Mesenchymal stem cell (in vitro differentiated cells and primary cell): ENCODE data around the gene ITGAL.

Experiments
- DNase-seq: peaks from one replicate; pipeline ENCODE4 v3.0.0-alpha.2; 2013
- H2AFZ ChIP-seq: one replicate; pipeline ENCODE4 v1.6.1; 2013; ENCODE audit warnings: low read depth, mild to moderate bottlenecking, control low read depth, inconsistent platforms, low read length, moderate library complexity
- H2AK5ac ChIP-seq: 2 replicates; pipeline ENCODE4 v1.6.1; 2013; ENCODE audit warnings: low read length, moderate library complexity, mild to moderate bottlenecking, inconsistent platforms; ENCODE audit not compliant: severe bottlenecking
- H2BK120ac ChIP-seq: one replicate; pipeline ENCODE4 v1.6.1; 2013; ENCODE audit warnings: low read depth, mild to moderate bottlenecking, inconsistent platforms, low read length, moderate library complexity
- H2BK12ac ChIP-seq, 2 experiments: one replicate each; pipeline ENCODE4 v1.6.1; 2013; ENCODE audit warnings: inconsistent platforms in 2 of 2, low read length in 2 of 2, mild to moderate bottlenecking in 2 of 2, moderate library complexity in 2 of 2, control low read depth in 1 of 2
- H2BK15ac ChIP-seq: one replicate; pipeline ENCODE4 v1.6.1; 2013; ENCODE audit warnings: mild to moderate bottlenecking, low read depth, inconsistent platforms; ENCODE audit not compliant: poor library complexity, severe bottlenecking
- H2BK5ac ChIP-seq: 2 replicates; pipeline ENCODE4 v1.6.1; 2013; ENCODE audit warnings: low read depth, mild to moderate bottlenecking, low read length, control low read depth, inconsistent platforms; ENCODE audit not compliant: poor library complexity, severe bottlenecking
- H3K14ac ChIP-seq, 2 experiments: one replicate each; pipeline ENCODE4 v1.6.1; 2013; ENCODE audit warnings: inconsistent platforms in 2 of 2, low read length in 2 of 2, control low read depth in 1 of 2, mild to moderate bottlenecking in 1 of 2, moderate library complexity in 1 of 2
- H3K18ac ChIP-seq, 2 experiments: one replicate each; pipeline ENCODE4 v1.6.1; 2013; ENCODE audit warnings: inconsistent platforms in 2 of 2, low read length in 2 of 2, control low read depth in 1 of 2, low read depth in 1 of 2, mild to moderate bottlenecking in 1 of 2
- H3K23ac ChIP-seq, 2 experiments: one replicate each; pipeline ENCODE4 v1.6.1; 2013; ENCODE audit warnings: inconsistent platforms in 2 of 2, low read length in 2 of 2, mild to moderate bottlenecking in 2 of 2, moderate library complexity in 2 of 2, control low read depth in 1 of 2
- H3K27ac ChIP-seq: 2 replicates; pipeline ENCODE4 v1.5.1; 2013; ENCODE audit warnings: mild to moderate bottlenecking, moderate library complexity, low read length, control low read depth, inconsistent platforms; ENCODE audit not compliant: poor library complexity, severe bottlenecking
- H3K27me3 ChIP-seq, 2 experiments: 2 replicates each; pipeline versions ENCODE4 v1.6.1 to v1.7.0; 2013; ENCODE audit warnings: low read length in 2 of 2, mild to moderate bottlenecking in 2 of 2, moderate library complexity in 2 of 2, control low read depth in 1 of 2, inconsistent platforms in 1 of 2; ENCODE audit not compliant: control insufficient read depth in 1 of 2, insufficient read depth in 1 of 2
- H3K36me3 ChIP-seq, 2 experiments: 2 replicates each; pipeline versions ENCODE4 v1.6.1 to v1.7.0; 2013; ENCODE audit warnings: low read length in 2 of 2, control low read depth in 1 of 2, inconsistent platforms in 1 of 2, low read depth in 1 of 2, mild to moderate bottlenecking in 1 of 2; ENCODE audit not compliant: insufficient read depth in 2 of 2, control insufficient read depth in 1 of 2
- H3K4ac ChIP-seq, 2 experiments: one replicate each; pipeline ENCODE4 v1.6.1; 2013; ENCODE audit warnings: inconsistent platforms in 2 of 2, low read length in 2 of 2, mild to moderate bottlenecking in 2 of 2, moderate library complexity in 2 of 2, control low read depth in 1 of 2, low read depth in 1 of 2
- H3K4me1 ChIP-seq: 2 replicates; pipeline ENCODE4 v1.6.1; 2013; ENCODE audit warnings: low read depth, low read length, control low read depth; ENCODE audit not compliant: control insufficient read depth, insufficient read depth
- H3K4me2 ChIP-seq: 2 replicates; pipeline ENCODE4 v1.6.1; 2013; ENCODE audit warnings: low read length, mild to moderate bottlenecking, inconsistent platforms; ENCODE audit not compliant: poor library complexity, severe bottlenecking
- H3K4me3 ChIP-seq, 2 experiments: 2 replicates each; pipeline versions ENCODE4 v1.5.1 to v1.7.0; 2013; ENCODE audit warnings: low read length in 2 of 2, mild to moderate bottlenecking in 2 of 2, control low read depth in 1 of 2, low read depth in 1 of 2; ENCODE audit not compliant: insufficient read depth in 1 of 2
- H3K79me1 ChIP-seq: replicated peaks from 2 replicates; pipeline ENCODE4 v1.6.1; 2013; ENCODE audit warnings: mild to moderate bottlenecking, control low read depth, low read length, inconsistent platforms; ENCODE audit not compliant: poor library complexity, severe bottlenecking
- H3K9ac ChIP-seq: 2 replicates; pipeline ENCODE4 v1.7.0; 2013; ENCODE audit warnings: mild to moderate bottlenecking, low read length, moderate library complexity
- H3K9me3 ChIP-seq: 2 replicates; pipeline ENCODE4 v1.7.0; 2013; ENCODE audit warnings: mild to moderate bottlenecking, low read length; ENCODE audit not compliant: control insufficient read depth
- H4K8ac ChIP-seq: one replicate; pipeline ENCODE4 v1.6.1; 2013; ENCODE audit warnings: inconsistent platforms, mild to moderate bottlenecking, low read length, moderate library complexity
- H4K91ac ChIP-seq: one replicate; pipeline ENCODE4 v1.6.1; 2013; ENCODE audit warnings: mild to moderate bottlenecking, low read length, inconsistent platforms
- WGBS: methylation state at CpG from one replicate; pipeline ENCODE4 v1.1.7; 2013; ENCODE audit warnings: mixed read lengths; 5-methylcytosine and 5-hydroxymethylcytosine counted together

Gene ITGAL

GRCh38 chr16:30481381-30481780 lies 8.8 kb downstream of the ITGAL start:
- no peak for DNase-seq
- Histone ChIP-seq H3K79me1 (no peaks in the 10 kb centered on the region), H2BK15ac (no peak overlapping the region), H2AFZ (no peak overlapping the region), H3K4ac (no peak overlapping the region), H3K18ac (no peak overlapping the region), H3K14ac (peak overlapping the region in 1 of 2 experiments; percentile 76), H3K4me2 (no peak overlapping the region), H3K9ac (no peak overlapping the region), H3K9me3 (no peaks in the 10 kb centered on the region), H2BK120ac (no peak overlapping the region), H4K8ac (no peak overlapping the region), H4K91ac (no peak overlapping the region), H3K36me3 (no peaks in the 10 kb centered on the region), H2AK5ac (no peak overlapping the region), H3K27ac (no peak overlapping the region), H3K23ac (no peak overlapping the region), H2BK12ac (no peak overlapping the region), H3K4me3 (no peak overlapping the region), H3K4me1 (no peaks in the 10 kb centered on the region), H2BK5ac (no peak overlapping the region), H3K27me3 (peaks cover 11 to 44% of the 10 kb centered on the region in 2 experiments)
- 89% methylated on average over 4 of the region's 5 CpGs for WGBS

- Histone ChIP-seq H2AFZ (no peak overlapping the region), H3K79me1 (no peaks in the 10 kb centered on the region), H4K91ac (no peak overlapping the region), H3K4ac (no peak overlapping the region), H3K4me3 (no peak overlapping the region), H4K8ac (no peak overlapping the region), H2BK5ac (no peak overlapping the region), H2BK120ac (no peak overlapping the region), H3K23ac (no peak overlapping the region), H2BK12ac (no peak overlapping the region), H3K18ac (no peak overlapping the region), H3K36me3 (no peaks in the 10 kb centered on the region), H3K4me1 (no peaks in the 10 kb centered on the region), H3K14ac (no peak overlapping the region), H3K9me3 (no peaks in the 10 kb centered on the region), H3K9ac (no peak overlapping the region), H3K27ac (no peak overlapping the region), H3K4me2 (no peak overlapping the region), H3K27me3 (peaks cover 11 to 41% of the 10 kb centered on the region in 2 experiments), H2AK5ac (no peak overlapping the region), H2BK15ac (no peak overlapping the region)
- WGBS: 96% methylated on average over 3 of the region's 3 CpGs
- no peak for DNase-seq
Measured at GRCh38 chr16:30482366-30482765, 9.8 kb downstream of the ITGAL start.

- Histone ChIP-seq H2AFZ (no peak overlapping the region), H3K23ac (no peak overlapping the region), H3K27ac (no peak overlapping the region), H2BK12ac (no peak overlapping the region), H3K27me3 (peaks cover 3 to 30% of the 10 kb centered on the region in 2 experiments), H4K91ac (no peak overlapping the region), H3K79me1 (no peaks in the 10 kb centered on the region), H2BK5ac (no peak overlapping the region), H3K14ac (no peak overlapping the region), H3K4me3 (no peak overlapping the region), H2BK15ac (no peak overlapping the region), H3K9me3 (no peaks in the 10 kb centered on the region), H2AK5ac (no peak overlapping the region), H3K4me1 (peaks cover 6% of the 10 kb centered on the region), H3K4ac (no peak overlapping the region), H4K8ac (no peak overlapping the region), H3K18ac (no peak overlapping the region), H3K9ac (no peak overlapping the region), H3K36me3 (no peaks in the 10 kb centered on the region), H3K4me2 (no peak overlapping the region), H2BK120ac (no peak overlapping the region)
- no peak for DNase-seq
Measured at GRCh38 chr16:30484887-30485286, 12.3 kb downstream of the ITGAL start.

DNA sequence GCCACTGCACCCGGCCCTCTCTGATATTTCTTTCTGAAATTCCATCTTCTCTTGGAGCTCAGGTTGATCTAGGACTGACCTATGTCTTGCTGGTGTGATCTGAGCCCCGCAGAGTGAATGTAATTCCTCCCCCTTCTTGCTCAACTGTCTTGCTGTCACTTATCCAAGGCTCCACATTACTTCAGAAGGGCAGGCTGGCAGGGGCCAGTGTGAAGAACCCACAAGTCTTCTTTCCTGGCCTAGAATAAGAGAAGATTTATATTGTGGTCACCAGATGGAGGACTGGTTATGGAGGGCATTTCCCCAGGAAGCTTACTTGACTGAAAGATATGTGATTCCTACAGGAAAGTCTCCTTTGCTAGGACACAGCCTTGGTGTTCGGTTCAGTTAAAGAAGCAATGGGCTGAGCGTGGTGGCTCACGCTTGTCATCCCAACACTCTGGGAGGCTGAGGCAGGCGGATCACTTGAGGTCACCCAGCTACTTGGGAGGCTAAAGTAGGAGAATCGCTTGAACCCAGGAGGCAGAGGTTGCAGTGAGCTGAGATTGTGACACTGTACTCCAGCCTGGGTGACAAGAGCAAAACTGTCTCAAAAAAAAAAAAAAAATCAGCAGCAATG lies 13.4 kb downstream of the ITGAL start:
- 65% methylated on average over 7 of the region's 7 CpGs for WGBS

More for the DNA sequence above, 13.4 kb downstream of the ITGAL start:
- H3K18ac ChIP-seq: no peak overlapping the region
- H4K91ac ChIP-seq: no peak overlapping the region
- no peaks in the 10 kb centered on the region for H3K9me3 ChIP-seq
- H4K8ac ChIP-seq: no peak overlapping the region
- H3K23ac ChIP-seq: no peak overlapping the region
- H3K4me2 ChIP-seq: no peak overlapping the region
- no peak overlapping the region for H2BK5ac ChIP-seq
- H3K79me1 ChIP-seq: no peaks in the 10 kb centered on the region
- no peak overlapping the region for H2AK5ac ChIP-seq
- no peak overlapping the region for H3K9ac ChIP-seq
- H3K27ac ChIP-seq: no peak overlapping the region
- H3K4me1 ChIP-seq: peaks cover 6% of the 10 kb centered on the region
- no peak overlapping the region for H3K14ac ChIP-seq
- no peak overlapping the region for H3K4ac ChIP-seq
- DNase-seq: peak; percentile 74
- H3K4me3 ChIP-seq: no peak overlapping the region
- H2BK120ac ChIP-seq: no peak overlapping the region
- H3K36me3 ChIP-seq: no peaks in the 10 kb centered on the region
- peak overlapping the region; percentile 0 for H2AFZ ChIP-seq
- no peak overlapping the region for H2BK15ac ChIP-seq
- peaks cover 0 to 25% of the 10 kb centered on the region in 2 experiments for H3K27me3 ChIP-seq
- H2BK12ac ChIP-seq: no peak overlapping the region
